GM23248 (cell line): ENCODE measurements around the gene BDH1.

Experiments used
- EZH2 ChIP-seq: fragments of 200-600 bp; sonication (generic); IDR thresholded peaks from 2 replicates; pipeline ENCODE4 v1.6.1; 2018; ENCODE audit warnings: antibody characterized with exemption, mild to moderate bottlenecking; ENCODE audit not compliant: insufficient read depth, poor library complexity, severe bottlenecking
- EZH2phosphoT487 ChIP-seq: fragments of 200-600 bp; sonication (generic); IDR thresholded peaks from 2 replicates; pipeline ENCODE4 v1.6.1; 2018; ENCODE audit warnings: antibody characterized with exemption, moderate library complexity, mild to moderate bottlenecking, low read depth; ENCODE audit not compliant: insufficient read depth

DNA sequence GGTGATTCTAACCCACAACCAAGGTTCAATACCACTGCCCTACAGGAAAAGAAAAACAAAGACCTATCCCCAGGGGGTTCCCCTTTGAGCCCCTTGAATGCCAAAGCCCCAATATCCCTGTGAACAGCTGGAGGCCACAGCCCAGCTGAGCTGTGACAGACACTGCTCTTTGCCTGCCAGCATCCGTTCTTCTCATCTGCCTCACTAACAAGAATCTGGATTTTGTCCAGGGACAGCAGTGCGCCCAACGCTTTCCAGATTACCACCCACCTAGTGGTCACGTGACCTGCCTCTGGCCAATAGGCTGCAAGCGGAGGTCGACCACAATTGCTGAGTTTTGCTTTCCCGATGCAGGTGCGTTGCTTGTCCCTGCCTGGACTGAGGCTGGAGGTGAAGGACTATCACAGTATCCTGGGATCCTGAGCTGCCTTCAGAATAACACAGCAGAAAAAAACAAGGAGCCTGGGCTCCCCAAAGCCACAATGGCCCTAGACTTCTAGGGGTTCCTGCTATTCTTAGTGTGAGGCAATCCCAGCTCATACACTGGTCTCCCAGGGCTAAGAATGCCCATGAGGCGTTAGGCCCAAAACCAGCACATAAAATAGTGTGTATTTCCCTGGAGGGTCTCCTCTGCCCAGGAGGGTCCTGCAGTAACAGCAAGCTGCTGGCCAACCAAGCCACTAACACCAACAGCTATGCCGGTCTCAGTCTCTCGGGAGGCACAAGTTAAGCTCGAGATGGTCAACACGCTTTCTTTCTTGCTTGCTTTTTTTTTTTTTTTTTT lies 13.8 kb downstream of the BDH1 start:
- no peak for TF ChIP-seq EZH2
- TF ChIP-seq EZH2phosphoT487 = no peak
